Sigmoid colon (tissue), 7 donors: Measurements from ENCODE around the gene ID3. TPM values are rescaled to one million over a fixed set of nuclear protein-coding genes. Genes with fewer than 3 reads are reported as not detected.

ENCODE experiments used
- DNase-seq: peaks from one replicate; pipeline ENCODE4 v3.0.0-alpha.2; 2019
- H3K27ac ChIP-seq, 4 donors: fragments of 200-600 bp; sonication (generic); one replicate each; pipeline ENCODE4 v1.5.1; 2016 to 2019; ENCODE audit warnings: mild to moderate bottlenecking in 1 of 4
- H3K27me3 ChIP-seq, 3 donors: fragments of 200-600 bp; sonication (generic); one replicate each; pipeline ENCODE4 v1.5.1; 2019; ENCODE audit warnings: mild to moderate bottlenecking in 1 of 3
- H3K36me3 ChIP-seq, 4 donors: fragments of 200-600 bp; sonication (generic); one replicate each; pipeline ENCODE4 v1.5.1; 2016 to 2019
- H3K4me1 ChIP-seq, 4 donors: fragments of 200-600 bp; sonication (generic); one replicate each; pipeline ENCODE4 v1.5.1; 2017 to 2019
- H3K4me3 ChIP-seq, 4 donors: fragments of 200-600 bp; sonication (generic); one replicate each; pipeline ENCODE4 v1.5.1; 2017 to 2019; ENCODE audit warnings: mild to moderate bottlenecking in 2 of 4, moderate library complexity in 1 of 4
- H3K9me3 ChIP-seq, 4 donors: fragments of 200-600 bp in 3 of 4; sonication (generic) in 3 of 4; one replicate each; pipeline versions ENCODE4 v1.5.1 to v1.6.1; 2013 to 2019
- EP300 ChIP-seq, 4 donors: sonication (generic); formaldehyde crosslinking; IDR thresholded peaks; one replicate each; pipeline ENCODE4 v1.6.1; 2017; ENCODE audit warnings: antibody characterized with exemption in 4 of 4
- POLR2A ChIP-seq, 2 donors: fragments of 450-650 bp; IDR thresholded peaks; one replicate each; pipeline ENCODE4 v1.6.1; 2016; ENCODE audit warnings: antibody characterized with exemption in 2 of 2, mild to moderate bottlenecking in 2 of 2, moderate library complexity in 2 of 2
- POLR2AphosphoS5 ChIP-seq, 4 donors: sonication (generic); formaldehyde crosslinking; IDR thresholded peaks; one replicate each; pipeline ENCODE4 v1.6.1; 2017; ENCODE audit warnings: antibody characterized with exemption in 4 of 4
- WGBS, 2 donors: extraction: QIAGEN DNeasy Blood & Tissue Kit; methylation state at CpG; one replicate each; pipeline ENCODE4 v1.1.7; 2013; 5-methylcytosine and 5-hydroxymethylcytosine counted together
- intact Hi-C: fragments of 100-400 bp; cut with DNase I; formaldehyde crosslinking; loops from one replicate; pipeline ENCODE4 v1.15.1; 2023
- polyA plus RNA-seq, 3 donors: library from polyadenylated mRNA; stranded (reverse); fragments of 200-250 nt; gene quantifications; one replicate each; pipeline ENCODE4 v1.2.3, GENCODE V29; 2013
- total RNA-seq, 4 donors: library from RNA; depleted of rRNA; stranded (reverse); fragments of >200 nt; gene quantifications; one replicate each; pipeline ENCODE4 v1.1.0, GENCODE V29; 2016
- TF ChIP-seq, protein P1 (sequence below), 4 experiments: fragments of 450-650 bp in 3 of 4; fragments of 200-600 bp in 1 of 4; IDR thresholded peaks; one replicate each; pipeline ENCODE4 v1.5.1; 2016 to 2019; ENCODE audit warnings: antibody characterized with exemption in 4 of 4, mild to moderate bottlenecking in 3 of 4, moderate library complexity in 2 of 4
- donor health status: healthy with polysubstance abuse.
- donor health status: Bipolar disorder and iron deficiency.
- donor health status: healthy.

Gene ID3
- total and polyA plus RNA-seq, 7 donors = 72.1 to 232 (median 114) TPM

DNA sequence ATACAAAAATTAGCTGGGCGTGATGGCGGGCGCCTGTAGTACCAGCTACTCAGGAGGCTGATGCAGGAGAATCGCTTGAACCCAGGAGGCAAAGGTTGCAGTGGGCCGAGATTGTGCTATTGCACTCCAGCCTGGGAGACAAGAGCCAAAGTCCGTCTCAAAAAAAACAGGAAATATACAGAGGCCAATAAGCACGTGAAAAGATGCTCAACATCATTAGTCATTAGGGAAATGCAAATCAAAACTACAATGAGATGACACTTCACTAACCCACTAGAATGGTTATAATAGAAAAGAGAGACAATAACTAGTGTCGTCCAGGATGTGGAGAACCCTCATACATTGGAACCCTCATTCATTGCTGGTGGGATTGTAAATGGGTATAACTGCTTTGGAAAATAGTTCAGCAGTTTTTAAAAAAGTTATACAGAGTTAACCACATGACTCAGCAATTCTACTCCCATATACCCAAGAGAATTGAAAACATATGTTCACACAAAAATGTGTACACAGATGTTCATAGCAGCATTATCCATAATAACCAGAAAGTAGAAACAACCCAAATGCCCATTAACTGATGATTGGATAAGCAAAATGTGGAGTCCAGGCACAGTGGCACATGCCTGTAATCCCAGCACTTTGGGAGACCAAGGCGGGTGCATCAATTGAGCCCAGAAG is 21.9 kb downstream of the ID3 start:
- 41 to 66% methylated on average over 9 of the region's 9 CpGs for WGBS, 2 donors
- no peaks in the 10 kb centered on the region for H3K36me3 ChIP-seq
- H3K4me1 ChIP-seq = peaks cover 0 to 10% (median 8%) of the 10 kb centered on the region in 4 donors
- H3K27ac ChIP-seq = no peak overlapping the region
- intact Hi-C loops = no loop called here
- H3K9me3 ChIP-seq = no peaks in the 10 kb centered on the region
- TF ChIP-seq EP300 (IDR thresholded peaks at IDR 0.05) (no peak), POLR2AphosphoS5 (IDR thresholded peaks at IDR 0.05) (no peak), POLR2A (IDR thresholded peaks at IDR 0.05) (no peak)
- TF ChIP-seq, protein P1, sequence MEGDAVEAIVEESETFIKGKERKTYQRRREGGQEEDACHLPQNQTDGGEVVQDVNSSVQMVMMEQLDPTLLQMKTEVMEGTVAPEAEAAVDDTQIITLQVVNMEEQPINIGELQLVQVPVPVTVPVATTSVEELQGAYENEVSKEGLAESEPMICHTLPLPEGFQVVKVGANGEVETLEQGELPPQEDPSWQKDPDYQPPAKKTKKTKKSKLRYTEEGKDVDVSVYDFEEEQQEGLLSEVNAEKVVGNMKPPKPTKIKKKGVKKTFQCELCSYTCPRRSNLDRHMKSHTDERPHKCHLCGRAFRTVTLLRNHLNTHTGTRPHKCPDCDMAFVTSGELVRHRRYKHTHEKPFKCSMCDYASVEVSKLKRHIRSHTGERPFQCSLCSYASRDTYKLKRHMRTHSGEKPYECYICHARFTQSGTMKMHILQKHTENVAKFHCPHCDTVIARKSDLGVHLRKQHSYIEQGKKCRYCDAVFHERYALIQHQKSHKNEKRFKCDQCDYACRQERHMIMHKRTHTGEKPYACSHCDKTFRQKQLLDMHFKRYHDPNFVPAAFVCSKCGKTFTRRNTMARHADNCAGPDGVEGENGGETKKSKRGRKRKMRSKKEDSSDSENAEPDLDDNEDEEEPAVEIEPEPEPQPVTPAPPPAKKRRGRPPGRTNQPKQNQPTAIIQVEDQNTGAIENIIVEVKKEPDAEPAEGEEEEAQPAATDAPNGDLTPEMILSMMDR (IDR thresholded peaks at IDR 0.05) = no peak
- DNase-seq = no peak
- no peak overlapping the region for H3K4me3 ChIP-seq
- no peaks in the 10 kb centered on the region for H3K27me3 ChIP-seq

DNA sequence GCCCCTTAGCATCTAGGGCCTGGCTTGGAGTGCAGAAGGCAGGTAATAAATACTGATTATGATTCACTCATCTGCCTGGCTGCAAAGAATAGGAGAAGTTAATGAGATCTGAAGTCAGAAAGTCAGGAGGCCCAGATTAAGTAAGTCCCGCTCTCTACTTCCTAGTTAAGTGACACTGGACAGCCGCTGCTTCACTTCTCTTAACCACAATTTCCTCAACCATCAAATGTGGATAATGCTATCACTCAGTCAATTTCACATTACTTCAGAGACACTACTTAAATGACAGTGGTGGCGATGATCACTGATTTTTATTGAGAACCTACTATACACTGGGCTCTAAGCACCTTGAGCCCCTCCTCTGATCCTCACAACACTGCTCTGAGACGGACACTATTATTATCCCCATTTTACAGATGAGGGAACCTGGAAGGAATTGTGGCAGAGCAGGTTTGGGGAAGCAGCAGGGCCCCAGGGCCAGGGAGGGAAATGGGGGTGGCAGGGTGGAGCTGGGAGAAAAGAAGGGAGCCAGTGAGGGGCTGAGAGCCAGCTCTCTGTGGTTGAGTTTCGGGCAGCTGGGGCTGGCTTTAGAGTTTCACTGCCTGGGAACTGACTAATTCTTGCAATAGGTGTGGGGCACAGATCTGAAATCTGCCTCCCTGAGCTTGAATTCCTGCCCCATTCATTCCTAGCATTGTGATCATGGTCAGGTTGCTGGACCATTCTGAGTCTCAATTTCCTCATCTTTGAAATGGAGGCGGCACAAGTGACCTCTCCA is 25.9 kb downstream of the ID3 start:
- peaks cover 7 to 17% (median 15%) of the 10 kb centered on the region in 3 donors for H3K27me3 ChIP-seq
- H3K27ac ChIP-seq = no peak overlapping the region
- no peak for DNase-seq
- peaks cover 0 to 20% (median 16%) of the 10 kb centered on the region in 4 donors for H3K4me1 ChIP-seq
- no peaks in the 10 kb centered on the region for H3K36me3 ChIP-seq
- intact Hi-C loops = loop anchor here (5.0 kb wide), 1 partner anchor 51 kb away; the partner anchor contains the start of gene ASAP3
- no peaks in the 10 kb centered on the region for H3K9me3 ChIP-seq
- WGBS, 2 donors = 66 to 86% methylated on average over 6 of the region's 6 CpGs
- TF ChIP-seq POLR2A (IDR thresholded peaks at IDR 0.05) (no peak), POLR2AphosphoS5 (IDR thresholded peaks at IDR 0.05) (no peak), EP300 (IDR thresholded peaks at IDR 0.05) (no peak)
- TF ChIP-seq, protein P1 (IDR thresholded peaks at IDR 0.05) = no peak
- no peak overlapping the region for H3K4me3 ChIP-seq

GRCh38 chr1:23531562-23532094 is 27.7 kb downstream of the ID3 start:
- H3K27ac ChIP-seq = peak overlapping the region; percentile 61 to 65 (median 62)

More at GRCh38 chr1:23531562-23532094, 27.7 kb downstream of the ID3 start:
- 40 to 41% methylated on average over 5 of the region's 5 CpGs for WGBS, 2 donors
- Histone ChIP-seq H3K27me3 (peaks cover 7 to 31% (median 17%) of the 10 kb centered on the region in 3 donors), H3K4me3 (peak overlapping the region in 3 of 4 donors; percentile 46 to 58 (median 58)), H3K36me3 (no peaks in the 10 kb centered on the region), H3K4me1 (peaks cover 0 to 23% (median 19%) of the 10 kb centered on the region in 4 donors), H3K9me3 (no peaks in the 10 kb centered on the region)
- DNase-seq = no peak
- TF ChIP-seq, protein P1 (IDR thresholded peaks at IDR 0.05) = no peak
- TF ChIP-seq POLR2A (IDR thresholded peaks at IDR 0.05) (no peak), EP300 (IDR thresholded peaks at IDR 0.05) (no peak), POLR2AphosphoS5 (IDR thresholded peaks at IDR 0.05) (no peak)
- intact Hi-C loops = loop anchor here (5.0 kb wide), 1 partner anchor 49 kb away; the partner anchor contains the start of gene ASAP3
